NCI-H226 (cell line): ENCODE data around the gene ARHGEF37.
A peak's percentile ranks its signal among the peaks of the same experiment; 100 is the strongest.
"Not testable (repeated sequence)": the region's sequence is repeated elsewhere in the genome, so short reads cannot be mapped to it uniquely, and the experiment has no call there.

Experiments used
- DNase-seq: peaks from one replicate; pipeline ENCODE4 v3.0.0-alpha.2; 2015

ARHGEF37 gene

GRCh38 chr5:149581192-149581861, at the start of gene ARHGEF37:
TSS of gene ARHGEF37 (plus strand) at chr5:149581498. CDS start at chr5:149597770, 16,272 bp downstream.
- DNase-seq: no peak

- DNase-seq: no peak
Measured at GRCh38 chr5:149532413-149532812, 48.9 kb upstream of the ARHGEF37 start.

DNA sequence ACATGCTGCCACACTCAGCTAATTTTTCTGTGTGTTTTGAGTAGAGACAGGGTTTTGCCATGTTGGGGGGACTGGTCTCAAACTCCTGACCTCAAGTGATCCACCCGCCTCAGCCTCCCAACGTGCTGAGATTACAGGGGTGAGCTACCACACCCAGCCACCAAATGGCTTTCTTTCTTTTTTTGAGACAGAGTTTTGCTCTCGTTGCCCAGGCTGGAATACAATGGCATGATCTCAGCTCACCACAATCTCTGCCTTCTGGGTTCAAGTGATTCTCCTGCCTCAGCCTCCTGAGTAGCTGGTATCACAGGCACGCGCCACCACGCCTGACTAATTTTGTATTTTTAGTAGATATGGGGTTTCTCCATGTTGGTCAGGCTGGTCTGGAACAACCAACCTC, 45.5 kb upstream of the ARHGEF37 start:
- not testable (repeated sequence) for DNase-seq

GRCh38 chr5:149537374-149537975, 43.8 kb upstream of the ARHGEF37 start:
- no peak for DNase-seq

- DNase-seq: no peak
Measured at GRCh38 chr5:149540089-149540488, 41.2 kb upstream of the ARHGEF37 start.

GRCh38 chr5:149541893-149542292, 39.4 kb upstream of the ARHGEF37 start:
- no peak for DNase-seq

GRCh38 chr5:149543361-149544027, 37.8 kb upstream of the ARHGEF37 start:
- no peak for DNase-seq

DNA sequence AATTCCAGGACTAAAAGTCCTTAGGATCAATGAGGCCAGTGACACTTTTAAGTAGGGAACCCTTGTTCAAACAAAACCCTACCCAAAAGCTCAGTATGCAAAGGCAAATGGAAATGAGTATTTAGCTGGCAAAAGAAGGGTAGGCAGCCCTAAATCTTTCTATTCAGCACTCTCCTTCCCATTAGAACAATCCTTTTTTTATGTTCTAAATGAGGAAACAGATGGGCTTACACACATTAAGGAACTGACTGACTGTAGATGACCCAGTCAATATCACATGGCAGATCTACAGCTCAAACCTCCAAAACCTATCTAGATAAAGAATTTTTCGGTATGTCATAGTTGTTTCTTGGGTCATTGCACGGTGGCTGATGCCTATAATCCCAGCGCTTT, 37.3 kb upstream of the ARHGEF37 start:
- DNase-seq: no peak

GRCh38 chr5:149545327-149545726, 36.0 kb upstream of the ARHGEF37 start:
- no peak for DNase-seq

DNA sequence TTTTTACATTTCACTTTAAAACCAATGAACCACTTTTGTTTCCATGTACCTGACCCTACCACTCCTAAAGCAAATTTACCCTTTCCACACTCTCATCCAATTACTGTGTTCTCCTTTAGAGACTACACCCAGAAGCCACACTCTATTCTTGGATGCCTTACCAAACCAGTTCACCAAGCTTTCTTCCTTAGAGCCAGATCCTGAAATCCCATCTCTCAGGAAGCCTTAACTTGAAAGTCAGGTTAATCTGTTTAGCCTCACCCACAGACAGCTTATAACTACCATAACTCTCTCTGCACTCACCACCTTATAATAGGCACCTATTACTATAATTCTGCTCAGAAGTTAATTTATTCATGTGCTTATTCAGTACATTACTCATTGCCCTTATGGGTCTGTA, 34.3 kb upstream of the ARHGEF37 start:
- no peak for DNase-seq

DNA sequence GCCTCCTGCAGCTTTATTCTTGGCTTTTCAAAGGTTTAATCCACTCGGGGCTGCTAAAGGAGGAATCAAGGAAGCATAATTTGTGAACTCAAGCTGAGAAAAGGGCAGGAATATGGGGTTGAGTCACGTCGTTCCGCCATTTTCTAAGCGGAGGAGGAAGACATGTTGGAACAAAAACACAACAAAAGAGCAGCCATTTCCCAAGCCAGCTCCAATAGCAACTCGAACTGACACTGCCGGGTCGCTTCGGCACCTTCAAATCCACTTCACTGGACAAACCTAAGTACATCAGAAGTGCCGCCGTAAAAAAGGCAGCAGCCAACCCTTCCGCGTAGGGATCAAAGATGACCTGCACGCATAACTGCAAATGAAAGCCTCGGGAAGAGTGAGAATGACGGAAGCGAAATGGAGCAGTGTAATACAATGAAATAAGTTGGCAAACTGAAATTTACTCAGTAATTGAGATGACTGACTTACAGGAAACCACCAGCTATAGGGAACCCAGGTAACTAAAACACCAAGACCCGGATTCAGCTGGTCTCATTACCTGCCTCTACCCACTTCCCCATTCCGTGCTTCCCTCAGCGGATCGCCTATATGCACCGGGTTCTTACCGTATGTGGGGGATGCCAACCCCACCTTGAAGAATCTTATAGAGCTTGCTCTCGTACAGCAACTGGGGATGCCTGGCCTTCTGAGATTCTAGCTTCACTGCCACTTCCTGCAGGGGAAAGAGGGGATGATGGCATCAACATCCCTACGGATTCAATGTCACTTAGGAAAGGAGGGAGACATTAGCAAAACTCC, 31.6 kb upstream of the ARHGEF37 start:
- peak; percentile 56 for DNase-seq

DNA sequence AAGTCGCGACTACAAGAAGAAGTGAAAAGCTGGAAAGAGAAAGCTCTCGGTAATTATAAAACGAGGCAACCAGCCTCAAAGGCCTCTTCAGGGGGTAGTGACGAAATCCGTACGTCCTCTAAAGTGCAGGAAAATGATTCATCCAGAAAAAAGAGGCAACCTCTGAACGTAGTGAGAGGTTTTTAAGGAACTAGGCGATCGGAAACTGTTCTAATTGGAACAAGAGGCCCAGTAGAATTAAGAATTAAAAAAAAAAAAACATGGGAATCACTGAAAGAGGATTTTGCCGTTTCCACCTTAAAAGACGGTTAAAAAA, 31.1 kb upstream of the ARHGEF37 start:
- peak; percentile 27 for DNase-seq

- DNase-seq: no peak
Measured at GRCh38 chr5:149550594-149551226, 30.6 kb upstream of the ARHGEF37 start.

GRCh38 chr5:149551227-149552037, 29.9 kb upstream of the ARHGEF37 start, which contains the start of gene CSNK1A1:
TSS of gene CSNK1A1 (minus strand) at chr5:149551439. CDS start at chr5:149550964, 475 bp downstream.
- DNase-seq: peak; percentile 98

- DNase-seq: no peak
Measured at GRCh38 chr5:149552038-149552494, 29.2 kb upstream of the ARHGEF37 start.

DNA sequence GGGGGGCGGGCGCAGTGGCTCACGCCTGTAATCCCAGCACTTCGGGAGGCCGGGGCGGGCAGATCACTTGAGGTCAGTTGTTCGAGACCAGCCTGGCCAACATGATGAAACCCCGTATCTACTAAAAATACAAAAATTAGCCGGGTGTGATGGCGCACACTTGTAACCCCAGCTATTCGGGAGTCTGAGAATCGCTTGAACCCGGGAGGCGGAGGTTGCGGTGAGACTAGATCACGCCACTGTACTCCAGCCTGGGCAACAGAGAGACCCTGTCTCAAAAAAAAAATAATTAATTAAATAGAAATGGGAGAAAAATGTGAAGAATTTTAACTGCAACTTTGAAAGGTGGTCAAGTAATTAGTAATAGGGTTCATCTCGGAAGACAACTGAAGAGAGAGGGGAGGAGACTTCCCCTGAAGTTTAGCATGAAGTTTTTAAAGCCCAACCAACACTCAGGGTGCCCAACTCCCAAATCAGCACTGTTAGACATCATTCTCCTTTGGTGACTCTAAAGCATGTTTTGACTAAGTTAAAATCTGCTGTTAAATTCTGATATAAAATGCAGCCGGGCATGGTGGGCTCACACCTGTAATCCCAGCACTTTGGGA, 28.6 kb upstream of the ARHGEF37 start:
- no peak for DNase-seq

DNA sequence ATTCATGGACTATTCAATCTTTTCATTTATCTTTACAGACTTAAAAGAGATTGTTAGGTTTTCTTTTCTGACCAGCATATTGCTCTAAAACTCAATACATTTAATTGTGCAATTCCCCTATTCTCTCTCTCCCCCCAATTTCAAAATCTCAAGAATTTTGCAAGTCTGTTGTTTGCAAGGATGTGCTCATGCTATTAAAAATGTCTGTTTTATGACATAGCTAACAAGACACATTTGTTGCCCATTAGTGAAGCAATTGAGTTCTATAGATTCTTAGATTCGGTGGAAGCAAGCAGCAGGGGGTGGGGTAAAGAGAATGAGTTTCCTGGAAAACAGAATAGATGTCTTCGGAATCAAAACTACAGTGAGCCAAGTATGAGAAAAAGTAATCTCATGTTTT, 21.6 kb upstream of the ARHGEF37 start:
- no peak for DNase-seq

DNA sequence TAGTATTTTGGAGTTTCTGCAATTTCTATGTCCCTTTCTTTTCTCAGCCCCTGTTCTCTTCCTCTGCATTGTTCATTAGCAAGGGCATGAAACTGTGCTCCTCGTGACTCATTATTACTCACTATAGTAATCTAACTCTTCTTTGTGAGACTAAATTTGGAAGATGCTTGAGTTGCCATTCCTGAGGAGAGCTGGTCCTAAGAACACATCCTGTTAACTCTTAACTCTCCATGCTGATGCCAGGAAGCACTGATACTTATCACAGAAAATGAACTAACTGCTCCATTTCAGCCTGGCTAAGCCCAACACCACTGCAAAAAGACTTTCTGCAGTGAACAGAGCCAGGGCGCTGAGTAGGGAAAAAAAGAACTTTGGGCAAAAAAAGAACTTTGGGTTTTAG, 19.4 kb upstream of the ARHGEF37 start:
- peak; percentile 94 for DNase-seq

DNA sequence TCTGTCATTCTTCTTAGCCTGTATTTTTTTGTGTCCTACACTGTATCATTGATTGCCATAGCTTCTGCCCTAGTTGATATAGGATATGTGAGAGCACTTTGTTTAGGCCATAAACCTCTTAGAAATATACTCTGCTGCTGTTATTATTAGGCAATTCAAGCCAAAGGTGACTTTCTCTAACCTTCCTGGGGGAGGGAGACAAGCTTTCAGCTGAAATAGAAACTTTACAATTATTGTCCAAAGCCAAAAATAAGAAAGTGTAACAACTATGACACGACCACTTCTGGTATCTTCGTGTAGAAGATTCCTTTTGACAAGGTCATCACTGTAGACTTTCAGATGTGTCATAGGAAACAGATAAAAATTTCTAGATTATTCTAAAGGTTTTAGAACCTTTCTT, 17.8 kb upstream of the ARHGEF37 start:
- no peak for DNase-seq

DNA sequence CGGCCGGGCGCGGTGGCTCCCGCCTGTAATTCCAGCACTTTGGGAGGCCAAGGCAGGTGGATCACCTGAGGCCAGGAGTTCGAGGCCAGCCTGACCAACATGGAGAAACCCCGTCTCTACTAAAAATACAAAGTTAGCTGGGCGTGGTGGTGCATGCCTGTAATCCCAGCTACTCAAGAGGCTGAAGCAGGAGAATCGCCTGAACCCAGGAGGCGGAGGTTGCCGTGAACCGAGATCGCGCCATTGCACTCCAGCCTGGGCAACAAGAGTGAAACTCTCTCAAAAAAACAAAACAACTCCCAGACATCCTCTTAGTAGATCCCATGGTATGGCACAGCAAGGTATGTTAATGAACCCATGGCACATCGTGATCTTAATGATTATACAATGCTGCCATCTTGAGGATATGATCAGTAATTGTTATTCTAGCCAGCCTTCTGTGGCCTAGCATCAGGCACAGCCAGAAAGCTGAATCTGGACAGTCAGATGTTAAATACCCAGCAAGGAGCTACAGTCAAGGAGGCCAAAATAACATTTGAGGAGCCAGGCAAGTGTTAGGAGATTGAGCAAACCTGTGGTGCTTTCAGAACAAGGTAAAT, 16.7 kb upstream of the ARHGEF37 start:
- DNase-seq: peak; percentile 64

GRCh38 chr5:149567226-149567625, 14.1 kb upstream of the ARHGEF37 start:
- DNase-seq: no peak
